Stimulated activated CD4-positive, alpha-beta T cell treated with anti-CD3 and anti-CD28 coated beads, TNF-alpha, amount 100 ng/mL, for 4 hours (primary cell): ENCODE measurements around the gene TEAD1.

Experiments used
- DNase-seq, 3 experiments: peaks; one replicate each; pipeline ENCODE4 v3.0.0-alpha.2; 2020; ENCODE audit warnings: low read depth in 3 of 3

TEAD1 gene

GRCh38 chr11:12666915-12667314 is 7.3 kb upstream of the TEAD1 start:
- no peak for DNase-seq

DNA sequence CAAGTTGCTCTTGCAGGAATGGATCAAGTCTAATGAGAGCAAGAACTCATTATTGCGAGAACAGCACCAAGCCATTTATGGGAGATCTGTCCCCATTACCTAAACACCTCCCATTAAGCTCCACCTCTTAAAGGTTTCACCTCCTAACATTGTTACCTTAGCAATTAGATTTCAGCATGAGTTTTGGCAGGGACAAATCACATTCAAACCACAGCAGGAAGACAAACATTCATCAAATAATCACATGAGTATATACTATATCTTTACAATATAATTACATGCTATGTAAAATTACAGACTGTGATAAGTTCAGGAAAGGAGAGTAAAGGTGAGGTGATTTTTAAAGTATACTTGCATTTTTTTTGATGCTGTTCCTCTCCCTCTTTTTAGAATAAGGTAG is 6.6 kb upstream of the TEAD1 start:
- no peak for DNase-seq

- no peak for DNase-seq
Measured at GRCh38 chr11:12668166-12668565, 6.1 kb upstream of the TEAD1 start.

DNA sequence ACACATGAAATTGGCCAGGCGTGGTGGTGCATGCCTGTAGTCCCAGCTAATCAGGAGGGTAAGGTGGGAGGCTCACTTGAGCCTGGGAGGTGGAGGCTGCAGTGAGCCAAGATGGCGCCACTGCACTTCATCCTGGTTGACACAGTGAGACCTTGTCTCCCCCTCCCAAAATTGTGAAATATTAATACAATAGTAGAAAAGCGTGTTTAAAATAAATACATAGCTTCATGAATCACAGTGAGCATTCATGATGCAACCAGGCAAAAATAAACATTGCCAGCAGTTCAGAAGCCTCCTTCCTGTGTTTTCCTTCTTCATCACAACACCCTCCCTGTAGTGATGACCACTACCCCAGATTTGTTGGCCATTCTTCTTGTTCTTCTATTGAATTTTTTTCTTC is 4.3 kb upstream of the TEAD1 start:
- no peak for DNase-seq

- DNase-seq, result no peak
Measured at GRCh38 chr11:12671370-12671769, 2.9 kb upstream of the TEAD1 start.

GRCh38 chr11:12673601-12673923 is 659 bp upstream of the TEAD1 start:
- DNase-seq, result no peak

- no peak for DNase-seq
Measured at GRCh38 chr11:12674571-12674935, 332 bp downstream of the TEAD1 start.

DNA sequence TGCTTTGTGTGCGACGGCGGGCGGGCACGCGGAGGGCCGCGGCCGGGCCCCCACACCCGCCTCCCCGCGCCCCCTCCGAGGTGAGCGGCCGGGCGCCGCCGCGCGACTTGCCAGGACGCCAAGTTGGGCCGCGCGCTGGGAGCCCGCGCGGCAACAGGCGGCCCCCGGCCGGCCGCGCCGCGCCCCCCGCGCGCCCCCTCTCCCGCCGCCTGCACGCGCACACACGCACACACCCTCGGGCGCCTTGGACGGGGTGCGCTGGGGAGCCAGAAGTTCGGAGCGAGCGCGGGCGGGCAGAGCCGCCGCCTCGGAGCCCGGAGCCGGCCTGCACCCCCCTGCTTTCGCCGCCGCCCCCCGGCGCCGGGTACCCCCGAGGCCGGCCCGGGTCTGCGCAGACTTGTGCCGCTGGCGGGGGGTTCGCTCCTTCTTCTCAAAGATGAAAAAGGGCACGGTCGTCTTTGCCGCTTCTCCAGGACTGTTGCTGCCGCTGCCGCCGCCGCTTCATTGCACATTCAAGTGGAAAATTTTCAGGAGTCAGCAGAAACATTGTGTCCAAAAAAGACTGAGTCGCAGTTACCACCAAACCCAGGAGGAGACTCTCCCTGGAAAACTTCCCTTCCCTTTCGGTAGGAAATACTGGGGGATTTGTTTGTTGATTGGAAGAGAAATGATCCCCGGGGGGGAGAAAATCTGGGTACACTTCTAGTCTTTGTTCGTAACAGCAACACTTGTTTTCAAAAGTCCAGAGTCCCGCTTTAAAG is 895 bp downstream of the TEAD1 start:
- DNase-seq, result no peak

DNA sequence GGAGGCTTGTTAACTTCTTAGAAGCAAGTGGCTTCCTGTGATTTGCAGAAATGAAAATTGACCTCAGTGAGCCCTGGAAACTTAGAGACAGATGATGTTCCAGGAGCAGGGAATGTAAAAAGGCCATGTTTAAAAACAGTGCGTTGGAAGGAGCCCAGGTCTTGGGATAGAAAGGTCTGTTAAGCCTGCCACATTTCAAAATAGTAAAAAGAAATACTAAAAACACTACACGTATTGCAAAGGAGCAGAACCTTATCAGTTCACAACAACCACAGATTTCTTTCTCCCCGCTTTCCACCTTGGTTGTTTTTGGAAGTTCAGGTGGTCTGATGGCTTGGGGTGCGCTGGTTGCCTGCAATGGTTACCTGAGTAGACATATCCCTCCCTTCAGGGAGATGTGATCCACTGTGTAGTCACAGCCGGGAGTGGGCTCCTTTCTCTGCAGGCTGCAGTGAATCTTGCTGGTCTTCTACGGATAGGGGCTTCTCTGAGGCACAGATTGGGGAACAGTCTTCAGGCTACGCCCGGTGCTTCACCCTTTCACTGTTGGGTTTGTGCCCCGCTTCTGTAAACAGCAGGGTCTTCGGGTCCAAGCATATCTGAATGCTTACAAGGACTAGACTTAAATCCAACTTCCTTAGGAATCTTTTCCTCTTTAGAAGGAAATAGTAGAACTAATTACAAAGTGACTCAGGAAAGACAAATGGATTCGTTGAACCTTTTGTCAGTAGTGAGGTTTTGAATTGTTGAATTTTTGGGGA is 1.9 kb downstream of the TEAD1 start:
- no peak for DNase-seq

DNA sequence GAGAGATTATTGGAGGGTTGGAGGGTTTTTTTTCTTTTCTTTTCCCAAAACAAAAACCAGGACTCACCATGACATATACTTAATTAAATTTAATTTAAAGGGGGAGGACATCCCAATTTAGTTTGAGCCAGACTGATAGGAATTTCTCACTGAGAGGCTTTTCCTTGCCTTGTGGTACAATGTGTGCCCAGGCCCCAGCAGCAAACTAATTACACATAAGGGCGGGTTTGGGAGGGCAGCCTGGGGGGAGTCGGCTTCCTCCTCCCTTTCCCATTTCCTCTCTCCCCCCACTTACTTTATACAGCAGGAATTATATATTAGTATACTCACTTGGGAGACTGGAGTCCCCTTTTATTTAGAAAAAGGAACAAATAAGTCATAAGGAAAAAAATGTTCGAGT is 2.9 kb downstream of the TEAD1 start:
- DNase-seq, result no peak

GRCh38 chr11:12678092-12678491 is 3.9 kb downstream of the TEAD1 start:
- DNase-seq, result no peak

DNA sequence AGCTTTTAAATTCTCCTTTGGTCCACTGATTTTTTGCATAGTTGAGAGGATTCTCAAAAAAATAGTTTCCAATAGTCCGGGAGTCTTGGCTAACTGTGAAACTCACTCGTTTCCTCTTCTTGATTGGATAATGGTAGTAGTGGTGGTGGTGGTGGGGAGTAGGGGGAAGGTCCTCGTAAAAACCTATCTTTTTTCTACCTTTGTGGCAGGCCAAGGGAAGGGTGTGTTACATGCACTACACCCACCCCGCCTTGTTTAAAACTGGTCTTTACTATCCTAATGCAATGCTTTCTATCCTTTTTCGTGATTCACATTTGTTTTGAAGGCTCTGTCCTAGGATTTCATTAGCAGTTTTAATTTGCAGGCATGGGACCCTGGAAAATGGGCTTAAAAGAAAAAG is 4.8 kb downstream of the TEAD1 start:
- no peak for DNase-seq

DNA sequence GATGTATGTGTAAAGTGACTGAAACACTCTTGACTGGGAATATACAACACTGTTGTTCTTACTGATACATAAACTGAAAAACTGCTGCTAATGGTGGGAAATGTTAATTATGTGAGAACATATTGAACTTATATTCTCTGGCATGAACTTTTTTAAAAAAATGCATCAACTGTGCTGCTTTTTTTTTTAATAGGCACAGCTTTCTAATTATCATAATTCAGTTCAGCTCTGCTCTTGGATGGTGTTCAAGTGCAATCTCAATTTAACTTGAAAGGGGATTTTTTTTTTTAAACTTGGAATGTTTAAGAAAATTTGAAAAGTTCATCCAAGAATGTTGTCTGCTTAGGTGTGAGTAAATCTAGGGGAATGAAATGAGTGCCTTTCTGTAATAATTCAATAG is 5.2 kb downstream of the TEAD1 start:
- DNase-seq, result no peak

GRCh38 chr11:12680246-12680939 is 6.2 kb downstream of the TEAD1 start:
- DNase-seq, result no peak

- no peak for DNase-seq
Measured at GRCh38 chr11:12680940-12681258, 6.7 kb downstream of the TEAD1 start.

DNA sequence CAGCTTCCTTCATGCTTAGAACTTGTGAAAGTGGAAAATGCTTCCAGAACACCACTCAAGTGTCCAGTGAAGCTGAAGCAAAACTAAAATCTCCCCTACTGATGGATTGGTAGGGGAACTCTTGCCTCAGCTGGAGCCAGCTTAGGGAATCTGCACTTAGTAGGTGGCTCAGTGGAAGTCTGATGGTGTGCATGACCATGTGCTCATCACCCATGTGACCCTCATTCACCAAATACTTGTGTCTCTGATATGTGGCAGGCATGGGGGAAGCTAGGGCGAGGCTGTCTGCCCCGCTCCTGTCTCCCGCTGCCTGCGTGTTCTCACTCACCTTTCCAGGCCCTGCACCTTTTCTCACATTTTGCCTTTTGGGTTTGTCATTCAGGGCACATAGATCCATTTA is 7.2 kb downstream of the TEAD1 start:
- no peak for DNase-seq

GRCh38 chr11:12682288-12682687 is 8.1 kb downstream of the TEAD1 start:
- no peak for DNase-seq

DNA sequence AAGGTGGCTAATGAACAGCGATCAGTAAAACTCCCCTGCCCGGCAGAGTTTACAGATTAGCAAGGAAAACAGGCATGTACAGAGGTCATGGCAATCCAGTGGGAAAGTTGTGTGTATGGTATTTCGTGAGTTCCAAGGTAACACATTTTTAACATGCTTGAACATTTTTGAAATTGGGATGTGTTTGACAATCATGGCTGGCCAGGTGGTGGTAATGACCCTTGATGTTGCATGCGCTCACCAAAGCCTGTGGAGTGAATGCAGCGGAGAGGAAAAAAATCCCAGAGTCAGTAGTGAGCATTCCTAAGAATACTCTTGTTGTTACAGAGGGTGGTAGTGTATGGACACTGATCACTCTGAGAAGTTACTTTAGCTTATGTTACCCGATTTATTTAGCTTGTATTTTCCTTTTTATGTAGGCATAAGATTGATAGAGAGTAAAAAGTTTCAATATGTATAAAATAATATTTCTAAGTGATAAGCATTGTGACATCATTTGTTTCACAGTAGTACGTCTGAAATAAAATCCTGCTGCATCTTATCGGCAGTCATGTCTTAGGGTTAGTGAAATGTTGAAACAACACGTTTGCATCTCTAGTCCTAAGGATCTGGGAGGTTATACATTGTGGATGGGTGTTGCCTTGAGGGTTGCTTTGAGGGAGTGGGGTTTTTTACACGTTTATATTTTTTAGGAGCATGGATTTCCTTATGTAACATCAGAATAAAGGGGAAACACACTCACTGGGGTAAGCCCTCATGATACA is 8.7 kb downstream of the TEAD1 start:
- no peak for DNase-seq

- no peak for DNase-seq
Measured at GRCh38 chr11:12683874-12684273, 9.7 kb downstream of the TEAD1 start.

DNA sequence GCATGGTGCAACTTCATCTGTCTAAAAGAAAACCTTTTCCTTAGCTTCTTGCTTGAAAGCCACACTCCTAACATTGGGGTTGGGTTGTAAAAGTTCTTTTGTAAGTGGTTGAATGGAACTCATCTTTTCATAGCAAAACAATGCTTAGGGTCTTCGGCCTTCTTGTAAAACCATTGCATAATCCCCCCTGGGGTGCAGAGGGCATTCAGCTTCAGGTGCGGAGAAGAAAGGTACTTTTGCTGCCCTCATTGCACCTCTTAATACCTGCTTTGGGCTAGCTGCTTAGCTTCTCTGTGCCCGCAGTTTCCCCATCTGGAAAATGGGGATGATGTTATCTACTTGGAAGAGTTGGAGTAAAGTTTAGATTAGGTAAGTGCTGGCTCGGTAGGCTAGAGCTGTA is 10.1 kb downstream of the TEAD1 start:
- DNase-seq, result no peak

GRCh38 chr11:12684816-12685215 is 10.6 kb downstream of the TEAD1 start:
- no peak for DNase-seq

DNA sequence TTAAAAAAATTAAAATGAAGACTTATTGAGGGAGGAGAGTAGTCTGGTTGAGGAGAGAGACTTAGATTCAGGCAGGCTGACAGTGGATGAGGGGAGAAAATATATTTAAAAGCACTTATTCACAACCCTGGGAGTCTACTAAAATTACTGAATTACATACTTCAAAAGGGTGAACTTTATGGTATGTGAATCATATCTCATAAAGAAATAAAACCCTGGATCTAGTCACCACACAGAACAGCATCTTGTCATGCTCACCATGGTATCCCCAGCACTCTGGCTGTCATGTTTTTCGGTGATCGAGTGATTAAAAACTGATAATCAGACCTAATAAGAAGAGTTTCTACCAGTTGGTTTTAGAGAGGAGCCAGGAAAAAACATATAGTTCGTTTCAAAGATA is 11.0 kb downstream of the TEAD1 start:
- DNase-seq, result no peak
